Naive thymus-derived CD8-positive, alpha-beta T cell (primary cell): ENCODE results near the gene EREG. TPM values are rescaled to one million over a fixed set of nuclear protein-coding genes. Genes with fewer than 3 reads are reported as not detected.
A peak's percentile ranks its signal among the peaks of the same experiment; 100 is the strongest.

ENCODE experiments used
- ATAC-seq, 2 donors: fragments of 150-1000 bp; cut with Tn5 transposase in 1 of 2; sonication (Bioruptor Pico), chemical (Tn5 transposase) in 1 of 2; 1 replicate in 1 of 2; 2 replicates in 1 of 2; pipeline ENCODE4 v1.10.0; 2021; ENCODE audit warnings: mild to moderate bottlenecking in 2 of 2, moderate library complexity in 2 of 2
- POLR2A ChIA-PET: fragments of 350-600 bp; sonication (Branson Sonifier 250); formaldehyde crosslinking; loops from one replicate; lab custom pipeline; 2021; ENCODE audit warnings: antibody characterized with exemption; lab: Charles Lee
- DNase-seq, 10 donors: peaks; one replicate each; pipeline versions ENCODE4 v3.0.0 to v3.0.0-alpha.2; 2020 to 2022
- H3K27ac Mint-ChIP-seq, 10 donors: one replicate each; pipeline ENCODE4 v1.8.0; 2020 to 2022; ENCODE audit warnings: mild to moderate bottlenecking in 10 of 10, mixed read lengths in 10 of 10, moderate library complexity in 4 of 10, inconsistent platforms in 1 of 10
- H3K27me3 Mint-ChIP-seq, 5 donors: one replicate each; pipeline ENCODE4 v1.8.0; 2021 to 2022; ENCODE audit warnings: mixed read lengths in 5 of 5
- H3K36me3 Mint-ChIP-seq, 3 donors: one replicate each; pipeline ENCODE4 v1.8.0; 2020 to 2022; ENCODE audit warnings: mixed read lengths in 3 of 3, mild to moderate bottlenecking in 2 of 3, inconsistent platforms in 1 of 3
- H3K4me1 Mint-ChIP-seq, 4 donors: one replicate each; pipeline ENCODE4 v1.8.0; 2021 to 2022; ENCODE audit warnings: mixed read lengths in 4 of 4
- H3K4me3 Mint-ChIP-seq, 10 donors: one replicate each; pipeline ENCODE4 v1.8.0; 2020 to 2022; ENCODE audit warnings: mild to moderate bottlenecking in 10 of 10, mixed read lengths in 10 of 10, moderate library complexity in 6 of 10, inconsistent platforms in 1 of 10
- H3K9me3 Mint-ChIP-seq, 9 donors: one replicate each; pipeline ENCODE4 v1.8.0; 2020 to 2022; ENCODE audit warnings: mixed read lengths in 9 of 9, mild to moderate bottlenecking in 3 of 9, inconsistent platforms in 1 of 9, moderate library complexity in 1 of 9
- polyA plus RNA-seq, 3 donors: library from polyadenylated mRNA; unstranded; fragments of 300-500 nt; fragmentation: Illumina TruSeq; gene quantifications; one replicate each; pipeline ENCODE4 v1.2.3, GENCODE V29; 2021
- total RNA-seq, 8 experiments: library from RNA in 2 of 8; stranded (reverse) in 2 of 8; gene quantifications; one replicate each; pipeline ENCODE4 v1.2.3 and lab custom pipeline; 2021 to 2026

Gene EREG
- total RNA-seq (not detected), polyA plus RNA-seq (not detected), total RNA-seq (lab: John Stamatoyannopoulos, UW) (0 to 0.14 (median 0) reads per million in 6 experiments)

GRCh38 chr4:74364652-74365491, at the start of gene EREG:
EREG (plus strand) TSS chr4:74365145; CDS start chr4:74365309, 164 bp downstream.
- H3K9me3 Mint-ChIP-seq: no peaks in the 10 kb centered on the region
- peak in 7 of 10 donors; percentile 4 to 64 (median 10) for DNase-seq
- peaks cover 31 to 57% (median 39%) of the 10 kb centered on the region in 5 donors for H3K27me3 Mint-ChIP-seq
- H3K4me1 Mint-ChIP-seq: peaks cover 9 to 17% (median 15%) of the 10 kb centered on the region in 4 donors
- peak within 1 kb of the TSS in 1 of 10 donors; percentile 45 for H3K27ac Mint-ChIP-seq
- peak; percentile 77 to 81 for ATAC-seq
- H3K4me3 Mint-ChIP-seq: peak within 1 kb of the TSS; percentile 53 to 83 (median 78)
- POLR2A ChIA-PET: no interaction called here
- no peaks in the 10 kb centered on the region for H3K36me3 Mint-ChIP-seq

- POLR2A ChIA-PET: no interaction called here
- Mint-ChIP-seq H3K4me1 (no peaks in the 10 kb centered on the region), H3K9me3 (no peaks in the 10 kb centered on the region), H3K4me3 (no peak overlapping the region), H3K36me3 (no peaks in the 10 kb centered on the region), H3K27ac (no peak overlapping the region), H3K27me3 (peaks cover 0 to 2% (median 0%) of the 10 kb centered on the region in 5 donors)
- no peak for ATAC-seq
- DNase-seq: no peak
These were observed 49.6 kb upstream of the EREG start for GRCh38 chr4:74315376-74315775.

GRCh38 chr4:74316397-74316796, 48.5 kb upstream of the EREG start:
- no peak for DNase-seq
- peaks cover 0 to 9% (median 3%) of the 10 kb centered on the region in 5 donors for H3K27me3 Mint-ChIP-seq
- ATAC-seq: no peak
- no peak overlapping the region for H3K27ac Mint-ChIP-seq
- no peaks in the 10 kb centered on the region for H3K4me1 Mint-ChIP-seq
- H3K4me3 Mint-ChIP-seq: no peak overlapping the region
- no peaks in the 10 kb centered on the region for H3K36me3 Mint-ChIP-seq
- H3K9me3 Mint-ChIP-seq: no peaks in the 10 kb centered on the region
- POLR2A ChIA-PET: no interaction called here

- H3K27ac Mint-ChIP-seq: no peak overlapping the region
- H3K36me3 Mint-ChIP-seq: no peaks in the 10 kb centered on the region
- peaks cover 3 to 9% (median 6%) of the 10 kb centered on the region in 5 donors for H3K27me3 Mint-ChIP-seq
- H3K4me3 Mint-ChIP-seq: no peak overlapping the region
- no peak for ATAC-seq
- POLR2A ChIA-PET: no interaction called here
- H3K9me3 Mint-ChIP-seq: no peaks in the 10 kb centered on the region
- no peaks in the 10 kb centered on the region for H3K4me1 Mint-ChIP-seq
- no peak for DNase-seq
These were observed 47.2 kb upstream of the EREG start for GRCh38 chr4:74317616-74318246.

GRCh38 chr4:74318276-74318675, 46.7 kb upstream of the EREG start:
- Mint-ChIP-seq H3K27me3 (peaks cover 3 to 12% (median 6%) of the 10 kb centered on the region in 5 donors), H3K4me1 (no peaks in the 10 kb centered on the region), H3K9me3 (no peaks in the 10 kb centered on the region), H3K4me3 (no peak overlapping the region), H3K36me3 (no peaks in the 10 kb centered on the region), H3K27ac (no peak overlapping the region)
- POLR2A ChIA-PET: no interaction called here
- DNase-seq (no peak), ATAC-seq (no peak)

- no peaks in the 10 kb centered on the region for H3K4me1 Mint-ChIP-seq
These were observed 45.5 kb upstream of the EREG start for GRCh38 chr4:74319470-74319869.

GRCh38 chr4:74320559-74321118, 44.3 kb upstream of the EREG start:
- Mint-ChIP-seq H3K4me3 (no peak overlapping the region), H3K27me3 (peaks cover 4 to 25% (median 12%) of the 10 kb centered on the region in 5 donors), H3K27ac (no peak overlapping the region), H3K36me3 (no peaks in the 10 kb centered on the region), H3K9me3 (no peaks in the 10 kb centered on the region), H3K4me1 (no peaks in the 10 kb centered on the region)
- peak in 3 of 10 donors; percentile 1 to 16 (median 10) for DNase-seq
- POLR2A ChIA-PET: no interaction called here
- peak; percentile 23 to 46 for ATAC-seq

More at GRCh38 chr4:74319470-74319869, 45.5 kb upstream of the EREG start:
- POLR2A ChIA-PET: no interaction called here
- ATAC-seq (no peak), DNase-seq (no peak)
- Mint-ChIP-seq H3K27ac (no peak overlapping the region), H3K9me3 (no peaks in the 10 kb centered on the region), H3K4me3 (no peak overlapping the region), H3K36me3 (no peaks in the 10 kb centered on the region), H3K27me3 (peaks cover 6 to 24% (median 11%) of the 10 kb centered on the region in 5 donors)

GRCh38 chr4:74322301-74322700, 42.6 kb upstream of the EREG start:
- Mint-ChIP-seq H3K36me3 (no peaks in the 10 kb centered on the region), H3K27ac (no peak overlapping the region), H3K4me3 (no peak overlapping the region), H3K4me1 (no peaks in the 10 kb centered on the region), H3K9me3 (no peaks in the 10 kb centered on the region), H3K27me3 (peaks cover 4 to 31% (median 12%) of the 10 kb centered on the region in 5 donors)
- ATAC-seq (no peak), DNase-seq (no peak)
- POLR2A ChIA-PET: no interaction called here

- ATAC-seq (no peak), DNase-seq (no peak)
- Mint-ChIP-seq H3K9me3 (no peaks in the 10 kb centered on the region), H3K36me3 (peaks cover 0 to under 1% (median 0%) of the 10 kb centered on the region in 3 donors), H3K27ac (peak overlapping the region in 1 of 10 donors; percentile 34), H3K4me1 (no peaks in the 10 kb centered on the region), H3K27me3 (peaks cover 5 to 45% (median 12%) of the 10 kb centered on the region in 5 donors), H3K4me3 (no peak overlapping the region)
- POLR2A ChIA-PET: no interaction called here
These were observed 41.3 kb upstream of the EREG start for GRCh38 chr4:74323663-74324062.

- DNase-seq (no peak), ATAC-seq (no peak)
- H3K27ac Mint-ChIP-seq: no peak overlapping the region
- H3K36me3 Mint-ChIP-seq: peaks cover 0 to 7% (median 0%) of the 10 kb centered on the region in 3 donors
- H3K27me3 Mint-ChIP-seq: peaks cover 11 to 51% (median 16%) of the 10 kb centered on the region in 5 donors
- H3K4me1 Mint-ChIP-seq: no peaks in the 10 kb centered on the region
- POLR2A ChIA-PET: no interaction called here
- no peak overlapping the region for H3K4me3 Mint-ChIP-seq
- H3K9me3 Mint-ChIP-seq: peaks cover 0 to 4% (median 0%) of the 10 kb centered on the region in 9 donors
These were observed 40.7 kb upstream of the EREG start for GRCh38 chr4:74324262-74324661.

- H3K27me3 Mint-ChIP-seq: peaks cover 8 to 53% (median 14%) of the 10 kb centered on the region in 5 donors
- H3K27ac Mint-ChIP-seq: no peak overlapping the region
- H3K4me1 Mint-ChIP-seq: no peaks in the 10 kb centered on the region
- H3K9me3 Mint-ChIP-seq: peaks cover 0 to 4% (median 0%) of the 10 kb centered on the region in 9 donors
- DNase-seq (no peak), ATAC-seq (no peak)
- peaks cover 0 to 7% (median 0%) of the 10 kb centered on the region in 3 donors for H3K36me3 Mint-ChIP-seq
- POLR2A ChIA-PET: no interaction called here
- no peak overlapping the region for H3K4me3 Mint-ChIP-seq
These were observed 39.1 kb upstream of the EREG start for GRCh38 chr4:74325886-74326285.

- H3K4me1 Mint-ChIP-seq: no peaks in the 10 kb centered on the region
- POLR2A ChIA-PET: no interaction called here
- peaks cover 0 to 7% (median 0%) of the 10 kb centered on the region in 3 donors for H3K36me3 Mint-ChIP-seq
These were observed 37.2 kb upstream of the EREG start for GRCh38 chr4:74327762-74328161.

More at GRCh38 chr4:74327762-74328161, 37.2 kb upstream of the EREG start:
- no peak overlapping the region for H3K27ac Mint-ChIP-seq
- ATAC-seq (no peak), DNase-seq (no peak)
- peaks cover 6 to 46% (median 13%) of the 10 kb centered on the region in 5 donors for H3K27me3 Mint-ChIP-seq
- H3K9me3 Mint-ChIP-seq: peaks cover 0 to 4% (median 0%) of the 10 kb centered on the region in 9 donors
- H3K4me3 Mint-ChIP-seq: no peak overlapping the region
